A549 (cell line): ENCODE results near the gene ITGB2.

Source experiments
- CBX2 ChIP-seq: fragments of 200-600 bp; sonication (generic); IDR thresholded peaks from 2 replicates; pipeline ENCODE4 v1.6.1; 2016; ENCODE audit warnings: low read depth, mild to moderate bottlenecking, borderline replicate concordance
- CEBPB ChIP-seq, 2 experiments: fragments of >200 bp in 1 of 2; sonication (Bioruptor Twin) in 1 of 2; formaldehyde crosslinking in 1 of 2; IDR thresholded peaks; 2 replicates each; pipeline ENCODE4 v1.6.1; 2012 to 2016
- CHD2 ChIP-seq: fragments of 150-350 bp; IDR thresholded peaks from 2 replicates; pipeline ENCODE4 v1.6.1; 2014; ENCODE audit warnings: low read length; ENCODE audit not compliant: partially characterized antibody
- KDM5A ChIP-seq: fragments of 200-600 bp; sonication (generic); IDR thresholded peaks from 2 replicates; pipeline ENCODE4 v1.6.1; 2016; ENCODE audit warnings: antibody characterized with exemption, mild to moderate bottlenecking
- POLR2A ChIP-seq: IDR thresholded peaks from 2 replicates; pipeline ENCODE4 v1.6.1; 2012; ENCODE audit warnings: mild to moderate bottlenecking, low read length
- POLR2AphosphoS2 ChIP-seq: conservative IDR thresholded peaks from 2 replicates; pipeline ENCODE4 v1.6.1; 2012; ENCODE audit warnings: low read length, improper control_type of control experiment, inconsistent platforms
- RAD21 ChIP-seq, 2 experiments: fragments of >200 bp in 1 of 2; sonication (Bioruptor Twin) in 1 of 2; formaldehyde crosslinking in 1 of 2; IDR thresholded peaks in 1 of 2; conservative IDR thresholded peaks in 1 of 2; 2 replicates in 1 of 2; 3 replicates in 1 of 2; pipeline ENCODE4 v1.6.1; 2012 to 2018; ENCODE audit warnings: inconsistent platforms in 1 of 2
- RFX5 ChIP-seq: fragments of 450-650 bp; IDR thresholded peaks from 2 replicates; pipeline ENCODE4 v1.7.1; 2014; ENCODE audit warnings: antibody characterized with exemption, mild to moderate bottlenecking, moderate library complexity
- ZFP36 ChIP-seq: fragments of 450-650 bp; IDR thresholded peaks from 2 replicates; pipeline ENCODE4 v1.6.1; 2014; ENCODE audit warnings: borderline replicate concordance; ENCODE audit not compliant: partially characterized antibody
- TF ChIP-seq, protein P1 (sequence below): fragments of >200 bp; sonication (Bioruptor Twin); formaldehyde crosslinking; IDR thresholded peaks from 3 replicates; pipeline ENCODE4 v1.5.1; 2016
- TF ChIP-seq, protein P2 (sequence below): fragments of 250-450 bp; sonication (Bioruptor Pico); IDR thresholded peaks from 2 replicates; pipeline ENCODE4 v1.5.0; 2021; ENCODE audit warnings: mild to moderate bottlenecking, moderate library complexity, borderline replicate concordance
- TF ChIP-seq, protein P3 (sequence below): fragments of 150-350 bp; IDR thresholded peaks from 2 replicates; pipeline ENCODE4 v1.6.1; 2014; ENCODE audit warnings: low read depth, mild to moderate bottlenecking, low read length

DNA sequence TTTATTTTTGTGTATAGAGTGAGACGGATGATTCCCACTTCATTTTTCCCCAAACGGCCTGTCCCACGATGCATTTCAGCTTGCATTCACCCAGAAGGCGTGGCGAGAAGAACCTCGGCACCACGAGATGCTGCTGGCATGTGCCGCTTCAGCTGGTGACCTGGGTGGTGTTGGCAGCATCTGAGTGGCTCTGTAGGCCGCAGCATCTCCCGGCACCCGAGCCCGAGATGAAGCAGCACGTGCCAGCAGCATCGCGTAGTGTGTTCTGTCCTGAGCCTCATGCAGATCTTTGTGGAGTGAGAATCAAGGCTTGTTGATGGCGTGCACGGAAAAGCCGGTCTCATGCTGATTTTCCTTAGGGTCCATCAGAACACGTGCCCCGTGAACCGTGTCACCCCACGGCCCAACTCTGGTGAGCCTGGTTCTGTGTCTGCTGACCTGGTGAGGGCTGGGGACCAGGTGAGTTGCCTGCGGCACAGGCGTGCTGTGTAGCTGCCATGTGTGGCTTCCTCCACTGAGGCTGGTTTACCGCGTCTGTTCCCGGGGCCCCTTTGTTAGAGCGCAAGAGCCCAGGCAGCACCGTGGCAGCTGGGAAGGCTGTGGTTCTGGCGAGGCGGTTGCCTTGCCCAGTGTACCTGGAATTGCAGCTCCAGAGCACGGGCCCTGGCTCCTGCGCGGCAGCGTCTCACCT, 35.8 kb upstream of the ITGB2 start:
- TF ChIP-seq, protein P1, sequence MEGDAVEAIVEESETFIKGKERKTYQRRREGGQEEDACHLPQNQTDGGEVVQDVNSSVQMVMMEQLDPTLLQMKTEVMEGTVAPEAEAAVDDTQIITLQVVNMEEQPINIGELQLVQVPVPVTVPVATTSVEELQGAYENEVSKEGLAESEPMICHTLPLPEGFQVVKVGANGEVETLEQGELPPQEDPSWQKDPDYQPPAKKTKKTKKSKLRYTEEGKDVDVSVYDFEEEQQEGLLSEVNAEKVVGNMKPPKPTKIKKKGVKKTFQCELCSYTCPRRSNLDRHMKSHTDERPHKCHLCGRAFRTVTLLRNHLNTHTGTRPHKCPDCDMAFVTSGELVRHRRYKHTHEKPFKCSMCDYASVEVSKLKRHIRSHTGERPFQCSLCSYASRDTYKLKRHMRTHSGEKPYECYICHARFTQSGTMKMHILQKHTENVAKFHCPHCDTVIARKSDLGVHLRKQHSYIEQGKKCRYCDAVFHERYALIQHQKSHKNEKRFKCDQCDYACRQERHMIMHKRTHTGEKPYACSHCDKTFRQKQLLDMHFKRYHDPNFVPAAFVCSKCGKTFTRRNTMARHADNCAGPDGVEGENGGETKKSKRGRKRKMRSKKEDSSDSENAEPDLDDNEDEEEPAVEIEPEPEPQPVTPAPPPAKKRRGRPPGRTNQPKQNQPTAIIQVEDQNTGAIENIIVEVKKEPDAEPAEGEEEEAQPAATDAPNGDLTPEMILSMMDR = no peak
- TF ChIP-seq CHD2 (no peak), CBX2 (no peak), RAD21 (conservative IDR thresholded peaks at IDR 0.05 in 1 of 2, IDR thresholded peaks at IDR 0.05 in 1 of 2) (no peak), POLR2A (no peak), RFX5 (no peak), CEBPB (IDR thresholded peaks at IDR 0.05) (no peak), ZFP36 (no peak), POLR2AphosphoS2 (no peak), KDM5A (no peak)
- TF ChIP-seq, protein P2, sequence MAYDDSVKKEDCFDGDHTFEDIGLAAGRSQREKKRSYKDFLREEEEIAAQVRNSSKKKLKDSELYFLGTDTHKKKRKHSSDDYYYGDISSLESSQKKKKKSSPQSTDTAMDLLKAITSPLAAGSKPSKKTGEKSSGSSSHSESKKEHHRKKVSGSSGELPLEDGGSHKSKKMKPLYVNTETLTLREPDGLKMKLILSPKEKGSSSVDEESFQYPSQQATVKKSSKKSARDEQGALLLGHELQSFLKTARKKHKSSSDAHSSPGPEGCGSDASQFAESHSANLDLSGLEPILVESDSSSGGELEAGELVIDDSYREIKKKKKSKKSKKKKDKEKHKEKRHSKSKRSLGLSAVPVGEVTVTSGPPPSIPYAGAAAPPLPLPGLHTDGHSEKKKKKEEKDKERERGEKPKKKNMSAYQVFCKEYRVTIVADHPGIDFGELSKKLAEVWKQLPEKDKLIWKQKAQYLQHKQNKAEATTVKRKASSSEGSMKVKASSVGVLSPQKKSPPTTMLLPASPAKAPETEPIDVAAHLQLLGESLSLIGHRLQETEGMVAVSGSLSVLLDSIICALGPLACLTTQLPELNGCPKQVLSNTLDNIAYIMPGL (CRISPR knock-in tag) = no peak
- TF ChIP-seq, protein P3, sequence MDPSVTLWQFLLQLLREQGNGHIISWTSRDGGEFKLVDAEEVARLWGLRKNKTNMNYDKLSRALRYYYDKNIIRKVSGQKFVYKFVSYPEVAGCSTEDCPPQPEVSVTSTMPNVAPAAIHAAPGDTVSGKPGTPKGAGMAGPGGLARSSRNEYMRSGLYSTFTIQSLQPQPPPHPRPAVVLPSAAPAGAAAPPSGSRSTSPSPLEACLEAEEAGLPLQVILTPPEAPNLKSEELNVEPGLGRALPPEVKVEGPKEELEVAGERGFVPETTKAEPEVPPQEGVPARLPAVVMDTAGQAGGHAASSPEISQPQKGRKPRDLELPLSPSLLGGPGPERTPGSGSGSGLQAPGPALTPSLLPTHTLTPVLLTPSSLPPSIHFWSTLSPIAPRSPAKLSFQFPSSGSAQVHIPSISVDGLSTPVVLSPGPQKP = no peak
